ENCODE measurements around the gene PLVAP.

DNA sequence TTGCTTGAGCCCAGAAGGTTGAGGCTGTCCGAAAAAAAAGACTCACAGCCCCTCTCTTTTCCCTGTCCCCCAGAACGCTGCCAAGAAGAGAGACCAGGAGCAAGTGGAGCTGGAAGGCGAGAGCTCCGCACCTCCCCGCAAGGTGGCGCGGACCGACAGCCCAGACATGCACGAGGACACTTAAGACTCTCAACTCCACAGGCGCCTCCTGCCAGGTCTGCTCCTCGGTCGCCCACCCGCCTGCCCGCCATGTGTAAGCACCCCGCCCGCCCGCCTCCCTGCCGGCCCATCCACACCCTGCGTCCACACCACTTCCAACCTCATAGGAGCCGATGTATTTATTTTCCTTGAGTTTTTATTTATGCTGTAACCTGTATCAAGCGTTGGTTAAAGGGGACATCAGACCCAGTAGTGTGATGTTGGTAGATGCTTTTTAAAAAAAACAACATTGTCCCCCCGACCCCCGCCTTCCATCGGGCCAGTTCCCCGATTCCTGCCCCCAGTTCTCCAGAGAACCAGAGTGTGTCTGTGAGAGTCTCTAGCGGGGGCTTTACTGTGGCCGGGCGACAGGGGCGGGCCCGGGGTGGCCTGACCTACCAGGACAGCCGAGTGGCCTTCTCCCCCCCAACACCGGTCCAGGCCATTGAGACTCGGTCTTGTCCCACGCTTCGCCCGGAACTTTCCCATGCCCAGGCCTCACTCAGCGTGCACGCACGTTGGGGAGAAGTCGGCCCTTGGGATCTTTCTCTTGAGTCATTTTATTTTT, 57.5 kb downstream of the PLVAP start:
- TF ChIP-seq, protein P1, sequence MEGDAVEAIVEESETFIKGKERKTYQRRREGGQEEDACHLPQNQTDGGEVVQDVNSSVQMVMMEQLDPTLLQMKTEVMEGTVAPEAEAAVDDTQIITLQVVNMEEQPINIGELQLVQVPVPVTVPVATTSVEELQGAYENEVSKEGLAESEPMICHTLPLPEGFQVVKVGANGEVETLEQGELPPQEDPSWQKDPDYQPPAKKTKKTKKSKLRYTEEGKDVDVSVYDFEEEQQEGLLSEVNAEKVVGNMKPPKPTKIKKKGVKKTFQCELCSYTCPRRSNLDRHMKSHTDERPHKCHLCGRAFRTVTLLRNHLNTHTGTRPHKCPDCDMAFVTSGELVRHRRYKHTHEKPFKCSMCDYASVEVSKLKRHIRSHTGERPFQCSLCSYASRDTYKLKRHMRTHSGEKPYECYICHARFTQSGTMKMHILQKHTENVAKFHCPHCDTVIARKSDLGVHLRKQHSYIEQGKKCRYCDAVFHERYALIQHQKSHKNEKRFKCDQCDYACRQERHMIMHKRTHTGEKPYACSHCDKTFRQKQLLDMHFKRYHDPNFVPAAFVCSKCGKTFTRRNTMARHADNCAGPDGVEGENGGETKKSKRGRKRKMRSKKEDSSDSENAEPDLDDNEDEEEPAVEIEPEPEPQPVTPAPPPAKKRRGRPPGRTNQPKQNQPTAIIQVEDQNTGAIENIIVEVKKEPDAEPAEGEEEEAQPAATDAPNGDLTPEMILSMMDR (IDR thresholded peaks at IDR 0.05), result no peak
- no peak for TF ChIP-seq POLR2A (IDR thresholded peaks at IDR 0.05)

Data from Peyer's patch (tissue), 4 donors.